Endothelial cell (in vitro differentiated cells): ENCODE measurements around the gene MAPK13. TPM values are rescaled to one million over a fixed set of nuclear protein-coding genes. Genes with fewer than 3 reads are reported as not detected.
"Not testable (repeated sequence)": the region's sequence is repeated elsewhere in the genome, so short reads cannot be mapped to it uniquely, and the experiment has no call there.

Source experiments
- DNase-seq: peaks from one replicate; pipeline ENCODE4 v3.0.0; 2021; ENCODE audit warnings: low spot score
- H3K27ac Mint-ChIP-seq: one replicate; pipeline ENCODE4 v1.8.0; 2021; ENCODE audit warnings: mixed read lengths, inconsistent platforms; ENCODE audit not compliant: unreplicated experiment
- H3K27me3 Mint-ChIP-seq: one replicate; pipeline ENCODE4 v1.8.0; 2021; ENCODE audit warnings: mild to moderate bottlenecking, moderate library complexity, mixed read lengths, inconsistent platforms; ENCODE audit not compliant: unreplicated experiment
- H3K36me3 Mint-ChIP-seq: one replicate; pipeline ENCODE4 v1.8.0; 2021; ENCODE audit warnings: mild to moderate bottlenecking, low read depth, mixed read lengths, inconsistent platforms; ENCODE audit not compliant: unreplicated experiment
- H3K4me1 Mint-ChIP-seq: one replicate; pipeline ENCODE4 v1.8.0; 2021; ENCODE audit warnings: mild to moderate bottlenecking, mixed read lengths, inconsistent platforms; ENCODE audit not compliant: unreplicated experiment
- H3K4me3 Mint-ChIP-seq: one replicate; pipeline ENCODE4 v1.8.0; 2021; ENCODE audit warnings: mild to moderate bottlenecking, mixed read lengths, inconsistent platforms; ENCODE audit not compliant: unreplicated experiment
- H3K9me3 Mint-ChIP-seq: one replicate; pipeline ENCODE4 v1.8.0; 2021; ENCODE audit warnings: mixed read lengths, inconsistent platforms; ENCODE audit not compliant: unreplicated experiment
- total RNA-seq: library from RNA; stranded (reverse); fragmentation: NEBNext Ultra II Directional; extraction: Animal tissue kit (Norgen Biotek cat#: 25700); gene quantifications from one replicate; pipeline ENCODE4 v1.2.1, GENCODE V29; 2021; ENCODE audit not compliant: unreplicated experiment
- TF ChIP-seq, protein P1 (sequence below): fragments of 200-600 bp; sonication (generic); IDR thresholded peaks from one replicate; pipeline ENCODE4 v1.5.0; 2021; ENCODE audit warnings: antibody characterized with exemption; ENCODE audit not compliant: unreplicated experiment

Gene MAPK13
- total RNA-seq, 1 donor from 2014 or later, result 6.6 TPM

- Mint-ChIP-seq H3K27me3 (peaks cover 8% of the 10 kb centered on the region), H3K27ac (no peak overlapping the region), H3K4me1 (peaks cover 17% of the 10 kb centered on the region), H3K36me3 (peaks cover 4% of the 10 kb centered on the region), H3K9me3 (no peaks in the 10 kb centered on the region), H3K4me3 (no peak overlapping the region)
- DNase-seq, result no peak
- TF ChIP-seq, protein P1, sequence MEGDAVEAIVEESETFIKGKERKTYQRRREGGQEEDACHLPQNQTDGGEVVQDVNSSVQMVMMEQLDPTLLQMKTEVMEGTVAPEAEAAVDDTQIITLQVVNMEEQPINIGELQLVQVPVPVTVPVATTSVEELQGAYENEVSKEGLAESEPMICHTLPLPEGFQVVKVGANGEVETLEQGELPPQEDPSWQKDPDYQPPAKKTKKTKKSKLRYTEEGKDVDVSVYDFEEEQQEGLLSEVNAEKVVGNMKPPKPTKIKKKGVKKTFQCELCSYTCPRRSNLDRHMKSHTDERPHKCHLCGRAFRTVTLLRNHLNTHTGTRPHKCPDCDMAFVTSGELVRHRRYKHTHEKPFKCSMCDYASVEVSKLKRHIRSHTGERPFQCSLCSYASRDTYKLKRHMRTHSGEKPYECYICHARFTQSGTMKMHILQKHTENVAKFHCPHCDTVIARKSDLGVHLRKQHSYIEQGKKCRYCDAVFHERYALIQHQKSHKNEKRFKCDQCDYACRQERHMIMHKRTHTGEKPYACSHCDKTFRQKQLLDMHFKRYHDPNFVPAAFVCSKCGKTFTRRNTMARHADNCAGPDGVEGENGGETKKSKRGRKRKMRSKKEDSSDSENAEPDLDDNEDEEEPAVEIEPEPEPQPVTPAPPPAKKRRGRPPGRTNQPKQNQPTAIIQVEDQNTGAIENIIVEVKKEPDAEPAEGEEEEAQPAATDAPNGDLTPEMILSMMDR, result no peak
Observed at GRCh38 chr6:36128073-36128472, 2.2 kb upstream of the MAPK13 start.

DNA sequence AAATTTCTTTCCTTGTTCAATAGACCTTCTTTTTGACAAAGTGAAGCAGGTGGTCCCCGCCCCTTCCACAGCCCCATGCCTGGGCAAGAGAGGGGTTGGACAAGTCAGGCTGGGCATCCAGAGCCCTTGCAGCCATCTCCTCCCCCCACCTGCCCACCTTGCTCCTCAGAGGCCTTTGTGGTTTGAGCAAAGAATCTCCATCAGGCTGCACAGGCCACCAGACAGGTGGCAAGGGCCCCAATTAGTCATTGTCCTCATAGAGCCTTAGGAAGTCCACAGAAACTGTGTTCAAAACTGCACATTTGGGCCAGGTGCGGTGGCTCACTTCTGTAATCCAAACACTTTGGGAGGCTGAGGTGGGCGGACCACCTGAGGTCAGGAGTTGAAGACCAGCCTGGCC is 1.5 kb upstream of the MAPK13 start:
- H3K4me1 Mint-ChIP-seq, result peaks cover 11% of the 10 kb centered on the region
- no peak overlapping the region for H3K4me3 Mint-ChIP-seq
- H3K27ac Mint-ChIP-seq, result no peak overlapping the region
- TF ChIP-seq, protein P1, result no peak
- H3K27me3 Mint-ChIP-seq, result peaks cover 5% of the 10 kb centered on the region
- peaks cover 6% of the 10 kb centered on the region for H3K36me3 Mint-ChIP-seq
- H3K9me3 Mint-ChIP-seq, result no peaks in the 10 kb centered on the region
- DNase-seq, result no peak

GRCh38 chr6:36129334-36129733 is 979 bp upstream of the MAPK13 start:
- H3K27ac Mint-ChIP-seq, H3K9me3 Mint-ChIP-seq, H3K27me3 Mint-ChIP-seq, H3K4me3 Mint-ChIP-seq, H3K36me3 Mint-ChIP-seq, DNase-seq: not testable (repeated sequence)
- peaks cover 11% of the 10 kb centered on the region for H3K4me1 Mint-ChIP-seq

- DNase-seq, result no peak
- Mint-ChIP-seq H3K36me3 (peaks cover 7% of the 10 kb centered on the region), H3K4me3 (no peak overlapping the region), H3K9me3 (no peaks in the 10 kb centered on the region), H3K27ac (no peak overlapping the region), H3K4me1 (peaks cover 11% of the 10 kb centered on the region), H3K27me3 (peaks cover 3% of the 10 kb centered on the region)
- TF ChIP-seq, protein P1, result no peak
Observed at GRCh38 chr6:36130667-36131510, 576 bp downstream of the MAPK13 start.

GRCh38 chr6:36131511-36132245 is 1.4 kb downstream of the MAPK13 start:
- Mint-ChIP-seq H3K27ac (no peak overlapping the region), H3K4me1 (peaks cover 6% of the 10 kb centered on the region), H3K27me3 (peaks cover 3% of the 10 kb centered on the region), H3K9me3 (no peaks in the 10 kb centered on the region), H3K36me3 (peaks cover 7% of the 10 kb centered on the region), H3K4me3 (no peak overlapping the region)
- TF ChIP-seq, protein P1, result no peak
- no peak for DNase-seq
